ENCODE results near the gene LRAT.

DNA sequence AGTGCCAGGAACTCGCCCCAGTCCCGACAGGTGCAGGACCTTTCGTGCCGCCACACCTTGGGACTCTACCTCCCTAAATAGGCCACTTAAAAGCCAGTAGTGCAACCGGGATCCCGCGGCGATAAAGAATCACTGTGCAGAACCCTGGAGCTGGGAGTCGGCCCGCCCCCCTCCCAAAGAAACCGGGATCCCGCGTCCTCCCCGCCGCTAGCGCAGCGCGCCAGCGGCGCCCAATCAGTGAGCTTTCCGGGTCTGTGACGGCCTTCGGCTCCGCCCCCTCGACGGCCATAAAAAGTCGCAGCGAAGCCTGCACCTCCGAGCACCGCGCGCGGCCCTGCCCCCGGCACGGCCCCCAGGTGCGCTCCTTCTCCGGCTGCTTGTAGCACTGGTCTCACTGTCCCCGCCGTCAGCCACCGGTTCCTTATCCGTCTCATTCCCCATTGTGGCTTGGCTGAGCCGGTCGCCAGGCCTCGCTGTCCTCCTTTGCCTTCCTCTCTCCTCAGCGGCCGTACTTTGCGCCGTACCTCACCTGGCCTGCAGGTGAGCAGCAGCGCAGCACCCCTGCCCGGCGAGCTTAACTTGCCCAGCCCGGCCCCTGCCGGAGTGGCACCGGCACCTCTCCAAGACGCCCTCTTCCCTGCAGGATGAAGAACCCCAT lies at the start of gene LRAT:
- TF ChIP-seq POLR2AphosphoS5 (IDR thresholded peaks at IDR 0.05): peak; percentile 35
- TF ChIP-seq POLR2A (IDR thresholded peaks at IDR 0.05): peak; percentile 35

Measured in prostate gland (tissue), 1 donor.